Glomerular endothelial cell (primary cell): ENCODE data around the gene PDIK1L. TPM values are rescaled to one million over a fixed set of nuclear protein-coding genes. Genes with fewer than 3 reads are reported as not detected.

ENCODE experiments used
- DNase-seq: peaks from one replicate; pipeline ENCODE4 v3.0.0-alpha.2; 2011; ENCODE audit warnings: low read depth, low spot score; ENCODE audit errors: extremely low read depth
- total RNA-seq: library from RNA; depleted of rRNA; stranded (reverse); fragments of >200 nt; gene quantifications from 2 replicates; pipeline ENCODE4 v1.2.3, GENCODE V29; 2015

PDIK1L gene
- total RNA-seq, 1 donor from 2014 or later: 5.4 TPM

DNA sequence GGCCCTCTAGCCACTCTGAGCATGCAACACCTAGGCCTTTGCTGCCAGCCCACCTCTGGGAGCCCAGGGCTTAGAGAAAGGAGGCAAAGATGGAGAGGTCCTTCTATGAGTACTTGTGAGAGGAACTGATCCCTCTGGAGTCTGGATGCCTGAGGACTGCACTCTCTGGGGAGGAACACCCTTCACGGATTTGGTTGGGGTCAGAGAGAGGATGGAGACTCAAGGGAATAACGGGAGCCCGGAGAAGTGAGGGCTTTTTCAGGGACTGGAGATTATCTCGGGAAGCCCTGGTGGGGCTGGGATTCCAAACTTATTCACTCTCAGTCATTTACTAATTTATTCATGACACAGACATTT is 57.6 kb downstream of the PDIK1L start:
- DNase-seq: no peak

DNA sequence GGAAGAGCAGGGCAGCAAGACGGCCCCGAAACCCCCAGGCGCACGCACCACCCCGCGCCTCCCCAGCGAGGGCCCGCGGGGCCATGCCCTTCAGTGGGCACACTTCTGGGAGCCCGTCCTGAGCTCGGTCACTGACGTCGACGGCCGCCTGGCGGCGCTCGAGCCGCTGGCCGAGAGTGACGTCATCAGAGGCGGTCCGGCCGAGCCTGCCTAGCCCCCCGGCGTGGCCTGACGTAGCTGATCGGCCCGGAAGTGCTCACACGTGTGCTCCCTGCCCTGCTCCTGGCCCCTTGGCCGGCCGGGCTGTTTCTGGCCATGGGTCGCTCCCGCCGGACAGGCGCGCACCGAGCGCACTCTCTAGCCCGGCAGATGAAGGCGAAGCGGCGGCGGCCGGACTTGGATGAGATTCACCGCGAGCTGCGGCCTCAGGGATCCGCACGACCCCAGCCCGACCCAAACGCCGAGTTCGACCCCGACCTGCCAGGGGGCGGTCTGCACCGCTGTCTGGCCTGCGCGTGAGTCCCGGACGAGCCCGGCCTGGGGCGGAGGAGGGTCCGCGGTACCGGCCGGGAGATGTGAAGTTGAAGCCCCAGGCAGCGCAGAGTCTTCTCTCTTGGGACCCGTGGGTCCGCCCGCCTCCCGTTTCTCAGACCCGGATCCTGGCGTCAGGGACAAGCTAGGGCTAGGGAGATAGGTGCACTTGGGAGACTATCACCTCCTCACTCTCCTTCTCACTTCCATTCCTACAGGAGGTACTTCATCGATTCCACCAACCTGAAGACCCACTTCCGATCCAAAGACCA is 58.2 kb downstream of the PDIK1L start, which contains the start of gene ZNF593:
TSS of gene ZNF593 (plus strand) at position 240 of the 803 bp plus-strand sequence. CDS start at position 316, 76 bp downstream.
- DNase-seq: no peak

DNA sequence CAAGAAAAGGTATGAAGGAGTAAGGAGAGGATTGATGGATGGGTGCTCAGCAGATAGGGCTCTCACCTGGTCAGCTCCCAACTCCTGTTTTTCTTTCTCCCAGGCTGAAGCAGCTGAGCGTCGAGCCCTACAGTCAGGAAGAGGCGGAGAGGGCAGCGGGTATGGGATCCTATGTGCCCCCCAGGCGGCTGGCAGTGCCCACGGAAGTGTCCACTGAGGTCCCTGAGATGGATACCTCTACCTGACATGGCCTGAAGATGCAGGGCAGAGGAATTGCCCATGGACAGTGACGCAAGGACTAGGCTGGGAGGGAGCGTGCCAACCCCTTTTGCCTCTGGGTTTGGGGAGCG is 58.8 kb downstream of the PDIK1L start:
- DNase-seq: no peak

DNA sequence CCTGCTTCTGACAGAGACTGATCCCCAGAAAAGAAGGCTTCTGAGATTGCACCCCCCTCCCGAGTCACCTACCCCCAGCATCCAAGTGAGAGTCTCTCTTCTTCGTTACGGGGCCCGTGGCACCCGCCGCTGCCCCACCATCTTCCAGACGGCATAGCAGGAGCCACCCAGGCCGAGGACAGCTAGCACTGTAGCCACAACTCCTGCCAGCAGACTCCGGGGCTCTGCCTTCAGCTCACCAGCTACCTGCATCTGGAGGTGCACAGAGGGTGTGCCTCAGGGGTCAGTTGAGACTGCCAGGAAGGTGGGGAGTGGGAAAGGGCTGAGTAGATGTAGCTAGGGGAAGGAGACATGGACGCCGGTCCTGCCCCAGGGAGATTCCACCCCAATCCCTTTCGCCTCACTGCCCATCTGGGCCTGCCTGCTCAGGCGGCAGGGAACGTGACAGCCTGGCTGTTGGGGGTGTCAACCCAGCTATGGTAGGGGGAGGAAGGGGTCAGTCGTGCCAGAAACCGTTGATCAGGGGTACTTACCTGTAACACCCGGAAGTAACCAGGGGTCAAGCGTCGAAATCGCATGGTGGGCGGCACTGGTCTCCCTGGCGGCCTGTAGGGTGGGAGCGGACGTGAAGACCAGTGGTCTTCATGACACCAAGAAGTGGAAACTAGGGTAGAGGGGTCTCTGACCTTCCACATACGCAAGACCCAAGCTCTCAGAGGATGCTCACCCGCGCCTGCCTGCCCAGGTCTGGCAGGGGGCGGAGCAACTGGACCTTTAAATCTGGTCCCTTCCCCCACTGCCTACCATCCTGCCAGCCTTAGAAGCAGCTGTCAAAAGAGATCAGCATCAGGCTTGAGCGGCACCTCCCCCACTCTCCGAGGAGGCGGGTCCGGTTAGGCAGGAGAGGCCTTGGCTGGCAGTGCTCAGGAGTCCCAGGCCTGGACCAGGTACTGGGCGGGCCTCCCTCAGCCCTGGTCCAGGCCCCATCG is 59.8 kb downstream of the PDIK1L start, which contains the start of gene ZNF593OS:
TSS of gene ZNF593OS (minus strand) at position 749 of the 989 bp plus-strand sequence. CDS start at position 578, 171 bp downstream.
- no peak for DNase-seq

Other genes with a start within 250 kb of the PDIK1L start
- 7.5 and 8.1 TPM in 2 replicates for gene PAQR7, start 236.1 kb upstream of the PDIK1L start, total RNA-seq
- 106 and 163 TPM in 2 replicates for gene STMN1, start 205.4 kb upstream of the PDIK1L start, total RNA-seq
- 8.2 and 10.5 TPM in 2 replicates for gene PAFAH2, start 113.8 kb upstream of the PDIK1L start, total RNA-seq
- 0.06 TPM in 1 of 2 replicates, not detected in the other for gene EXTL1, start 90.0 kb upstream of the PDIK1L start, total RNA-seq
- not detected in 2 replicates for gene SLC30A2, start 65.7 kb upstream of the PDIK1L start, total RNA-seq
- not detected in 2 replicates for gene TRIM63, start 44.2 kb upstream of the PDIK1L start, total RNA-seq
- 4.1 and 5.8 TPM in 2 replicates for gene FAM110D, start 47.3 kb downstream of the PDIK1L start, total RNA-seq
- not detected in 2 replicates for gene C1orf232, start 57.1 kb downstream of the PDIK1L start, total RNA-seq
- 26.5 and 27.2 TPM in 2 replicates for gene ZNF593, start 58.1 kb downstream of the PDIK1L start, total RNA-seq
- gene ZNF593OS, start 60.0 kb downstream of the PDIK1L start, total RNA-seq: not detected in 2 replicates
- gene CNKSR1, start 65.7 kb downstream of the PDIK1L start, total RNA-seq: 1.0 TPM in 1 of 2 replicates, not detected in the other
- gene CATSPER4, start 78.8 kb downstream of the PDIK1L start, total RNA-seq: not detected in 2 replicates
- gene CEP85, start 122.4 kb downstream of the PDIK1L start, total RNA-seq: 7.4 and 7.9 TPM in 2 replicates
- gene SH3BGRL3, start 168.3 kb downstream of the PDIK1L start, total RNA-seq: 258 and 260 TPM in 2 replicates
- 1.9 and 5.0 TPM in 2 replicates for gene UBXN11, start 194.8 kb downstream of the PDIK1L start, total RNA-seq
- not detected in 2 replicates for gene CD52, start 206.1 kb downstream of the PDIK1L start, total RNA-seq
- gene CRYBG2, start 242.3 kb downstream of the PDIK1L start, total RNA-seq: under 0.01 TPM in 1 of 2 replicates, not detected in the other